Keratinocyte (primary cell): ENCODE data around the gene CR1L.
"Not testable (repeated sequence)": the region's sequence is repeated elsewhere in the genome, so short reads cannot be mapped to it uniquely, and the experiment has no call there.

Experiments
- EZH2 ChIP-seq: IDR thresholded peaks from one replicate; pipeline ENCODE4 v1.6.1; 2012; ENCODE audit warnings: inconsistent platforms, mild to moderate bottlenecking, low read length, moderate library complexity
- TF ChIP-seq, protein P1 (sequence below), 3 experiments: IDR thresholded peaks in 1 of 3; conservative IDR thresholded peaks in 1 of 3; optimal IDR thresholded peaks in 1 of 3; 2 replicates in 2 of 3; 3 replicates in 1 of 3; pipeline versions ENCODE3 to v1.5.1; 2011; ENCODE audit warnings: low read length in 3 of 3, mild to moderate bottlenecking in 3 of 3, moderate library complexity in 2 of 3, control low read depth in 1 of 3, inconsistent platforms in 1 of 3; ENCODE audit not compliant: insufficient read depth in 2 of 3; ENCODE audit errors: extremely low read depth in 1 of 3

DNA sequence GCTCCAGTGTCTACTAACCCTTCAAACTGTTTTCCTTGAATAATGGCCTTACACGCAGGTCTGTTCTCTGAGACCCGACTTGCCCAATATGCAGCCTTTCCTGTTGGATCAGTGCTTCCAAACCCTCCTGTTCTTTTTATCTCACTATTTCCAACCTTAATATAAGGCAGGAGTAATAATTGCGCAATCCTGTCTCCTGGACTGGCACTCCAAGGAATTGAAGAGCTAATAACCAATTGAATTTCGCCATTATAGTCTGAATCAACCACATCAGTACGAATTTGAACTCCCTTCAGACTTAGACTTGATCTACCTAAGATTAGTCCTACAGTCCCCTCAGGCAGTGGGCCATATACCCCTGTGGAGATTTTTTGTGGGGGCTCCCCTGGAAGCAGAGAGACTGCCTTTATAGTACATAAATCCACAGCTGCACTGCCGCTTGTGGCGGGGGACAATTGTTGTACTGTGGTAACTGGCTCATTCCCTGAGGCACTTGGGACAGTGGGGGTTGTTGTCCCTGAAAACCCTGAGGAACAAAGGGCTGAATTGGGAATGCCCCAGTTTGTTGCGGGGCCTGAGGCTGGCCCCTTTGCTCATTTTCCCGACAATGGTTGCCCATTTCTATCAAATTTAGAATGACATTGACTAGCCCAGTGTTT lies 6.3 kb upstream of the CR1L start:
- TF ChIP-seq, protein P1, sequence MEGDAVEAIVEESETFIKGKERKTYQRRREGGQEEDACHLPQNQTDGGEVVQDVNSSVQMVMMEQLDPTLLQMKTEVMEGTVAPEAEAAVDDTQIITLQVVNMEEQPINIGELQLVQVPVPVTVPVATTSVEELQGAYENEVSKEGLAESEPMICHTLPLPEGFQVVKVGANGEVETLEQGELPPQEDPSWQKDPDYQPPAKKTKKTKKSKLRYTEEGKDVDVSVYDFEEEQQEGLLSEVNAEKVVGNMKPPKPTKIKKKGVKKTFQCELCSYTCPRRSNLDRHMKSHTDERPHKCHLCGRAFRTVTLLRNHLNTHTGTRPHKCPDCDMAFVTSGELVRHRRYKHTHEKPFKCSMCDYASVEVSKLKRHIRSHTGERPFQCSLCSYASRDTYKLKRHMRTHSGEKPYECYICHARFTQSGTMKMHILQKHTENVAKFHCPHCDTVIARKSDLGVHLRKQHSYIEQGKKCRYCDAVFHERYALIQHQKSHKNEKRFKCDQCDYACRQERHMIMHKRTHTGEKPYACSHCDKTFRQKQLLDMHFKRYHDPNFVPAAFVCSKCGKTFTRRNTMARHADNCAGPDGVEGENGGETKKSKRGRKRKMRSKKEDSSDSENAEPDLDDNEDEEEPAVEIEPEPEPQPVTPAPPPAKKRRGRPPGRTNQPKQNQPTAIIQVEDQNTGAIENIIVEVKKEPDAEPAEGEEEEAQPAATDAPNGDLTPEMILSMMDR (optimal IDR thresholded peaks at IDR 0.05 in 1 of 3, IDR thresholded peaks at IDR 0.05 in 1 of 3, conservative IDR thresholded peaks at IDR 0.05 in 1 of 3; ENCODE audit: extremely low read depth in 1 of 3, insufficient read depth in 2 of 3, low read length in 3 of 3), result not testable (repeated sequence)
- not testable (repeated sequence) for TF ChIP-seq EZH2
